Epithelial cell of esophagus (primary cell): ENCODE results near the gene CFAP97D2.
"Not testable (repeated sequence)": the region's sequence is repeated elsewhere in the genome, so short reads cannot be mapped to it uniquely, and the experiment has no call there.

ENCODE experiments used
- DNase-seq: peaks from one replicate; pipeline ENCODE4 v3.0.0; 2010; ENCODE audit warnings: low read depth
- H3K4me3 ChIP-seq: 2 replicates; pipeline ENCODE4 v1.5.1; 2011; ENCODE audit warnings: mild to moderate bottlenecking, low read length, control low read depth
- TF ChIP-seq, protein P1 (sequence below): IDR thresholded peaks from 2 replicates; pipeline ENCODE4 v1.5.1; 2011; ENCODE audit warnings: low read depth, mild to moderate bottlenecking, low read length, control low read depth, inconsistent platforms; ENCODE audit not compliant: insufficient read depth; ENCODE audit errors: missing control alignments

CFAP97D2 gene

GRCh38 chr13:114173272-114173671 lies 5.8 kb upstream of the CFAP97D2 start:
- H3K4me3 ChIP-seq: no peak overlapping the region
- TF ChIP-seq, protein P1, sequence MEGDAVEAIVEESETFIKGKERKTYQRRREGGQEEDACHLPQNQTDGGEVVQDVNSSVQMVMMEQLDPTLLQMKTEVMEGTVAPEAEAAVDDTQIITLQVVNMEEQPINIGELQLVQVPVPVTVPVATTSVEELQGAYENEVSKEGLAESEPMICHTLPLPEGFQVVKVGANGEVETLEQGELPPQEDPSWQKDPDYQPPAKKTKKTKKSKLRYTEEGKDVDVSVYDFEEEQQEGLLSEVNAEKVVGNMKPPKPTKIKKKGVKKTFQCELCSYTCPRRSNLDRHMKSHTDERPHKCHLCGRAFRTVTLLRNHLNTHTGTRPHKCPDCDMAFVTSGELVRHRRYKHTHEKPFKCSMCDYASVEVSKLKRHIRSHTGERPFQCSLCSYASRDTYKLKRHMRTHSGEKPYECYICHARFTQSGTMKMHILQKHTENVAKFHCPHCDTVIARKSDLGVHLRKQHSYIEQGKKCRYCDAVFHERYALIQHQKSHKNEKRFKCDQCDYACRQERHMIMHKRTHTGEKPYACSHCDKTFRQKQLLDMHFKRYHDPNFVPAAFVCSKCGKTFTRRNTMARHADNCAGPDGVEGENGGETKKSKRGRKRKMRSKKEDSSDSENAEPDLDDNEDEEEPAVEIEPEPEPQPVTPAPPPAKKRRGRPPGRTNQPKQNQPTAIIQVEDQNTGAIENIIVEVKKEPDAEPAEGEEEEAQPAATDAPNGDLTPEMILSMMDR: no peak
- no peak for DNase-seq

- TF ChIP-seq, protein P1: no peak
- no peak overlapping the region for H3K4me3 ChIP-seq
- peak; percentile 24 for DNase-seq
Measured at GRCh38 chr13:114173745-114174144, 5.3 kb upstream of the CFAP97D2 start.

GRCh38 chr13:114174529-114174961 lies 4.5 kb upstream of the CFAP97D2 start:
- TF ChIP-seq, protein P1: no peak
- H3K4me3 ChIP-seq: no peak overlapping the region
- no peak for DNase-seq

DNA sequence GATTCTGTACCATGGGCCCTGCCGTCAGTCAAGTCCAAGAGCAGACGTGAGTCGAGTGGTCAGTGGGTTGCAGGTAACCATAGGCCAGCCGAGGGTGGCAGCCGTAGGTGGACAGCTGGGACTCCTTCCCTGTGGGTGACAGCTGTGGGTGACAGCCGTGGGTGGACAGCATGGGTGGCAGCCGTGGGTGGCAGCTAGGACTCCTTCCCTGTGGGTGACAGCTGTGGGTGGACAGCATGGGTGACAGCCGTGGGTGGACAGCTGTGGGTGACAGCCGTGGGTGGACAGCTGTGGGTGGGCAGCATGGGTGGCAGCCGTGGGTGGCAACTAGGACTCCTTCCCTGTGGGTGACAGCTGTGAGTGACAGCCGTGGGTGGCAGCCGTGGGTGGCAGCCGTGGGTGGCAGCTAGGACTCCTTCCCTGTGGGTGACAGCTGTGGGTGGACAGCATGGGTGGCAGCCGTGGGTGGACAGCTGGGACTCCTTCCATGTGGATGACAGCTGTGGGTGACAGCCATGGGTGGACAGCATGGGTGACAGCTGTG lies 2.6 kb upstream of the CFAP97D2 start:
- H3K4me3 ChIP-seq, DNase-seq: not testable (repeated sequence)

GRCh38 chr13:114177245-114178010 lies 1.6 kb upstream of the CFAP97D2 start:
- DNase-seq: no peak
- no peak overlapping the region for H3K4me3 ChIP-seq
- TF ChIP-seq, protein P1: no peak

DNA sequence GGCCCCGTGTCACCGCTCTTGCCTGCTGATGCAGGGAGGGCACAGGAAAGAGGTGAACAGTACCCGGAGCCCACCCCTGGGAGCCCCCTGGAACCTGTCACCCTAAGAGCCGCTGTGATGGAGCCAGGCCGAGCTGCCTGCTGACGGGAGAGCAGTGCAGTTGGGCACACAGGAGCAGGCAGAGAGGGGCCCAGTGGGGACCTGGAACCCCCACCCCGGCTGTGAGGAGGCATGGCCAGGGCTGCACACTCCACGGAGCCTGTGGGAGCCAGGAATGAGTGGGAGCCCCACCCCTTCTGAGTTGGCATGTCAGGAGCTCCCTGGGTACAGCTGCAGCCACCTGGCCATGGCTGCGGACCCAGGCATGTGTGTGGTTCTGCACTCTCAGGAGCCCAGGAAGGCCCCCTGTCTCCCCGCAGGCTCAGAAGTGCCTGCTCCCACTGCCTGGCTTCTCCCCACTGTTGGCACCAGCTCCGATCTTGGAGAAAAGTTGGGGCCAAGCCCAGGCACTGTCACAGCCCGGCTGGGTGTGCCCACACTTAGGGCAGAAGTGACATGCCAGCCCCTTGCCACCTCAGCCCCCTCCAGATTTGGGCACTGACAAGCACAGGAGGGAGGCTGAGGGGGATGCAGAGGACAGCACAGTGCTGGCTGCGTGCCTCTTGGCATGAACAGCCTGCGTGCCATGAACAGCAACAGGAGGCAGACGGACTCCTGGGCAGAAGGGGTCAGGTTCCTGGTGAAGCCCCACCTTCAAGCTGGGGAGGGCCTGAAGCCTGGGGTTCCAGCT lies 6.3 kb downstream of the CFAP97D2 start:
- DNase-seq: no peak
- H3K4me3 ChIP-seq: no peak overlapping the region
- TF ChIP-seq, protein P1: no peak

- TF ChIP-seq, protein P1: no peak
- H3K4me3 ChIP-seq: no peak overlapping the region
- no peak for DNase-seq
Measured at GRCh38 chr13:114194853-114195252, 15.8 kb downstream of the CFAP97D2 start.
